Ectodermal cell (in vitro differentiated cells): Measurements from ENCODE around the gene SH2B2.

Experiments used
- H3K27ac ChIP-seq: 2 replicates; pipeline ENCODE4 v1.7.0; 2013; ENCODE audit warnings: mild to moderate bottlenecking, low read depth, low read length; ENCODE audit not compliant: insufficient read depth, poor library complexity, severe bottlenecking
- H3K27me3 ChIP-seq: 2 replicates; pipeline ENCODE4 v1.7.0; 2013; ENCODE audit warnings: mild to moderate bottlenecking, low read length; ENCODE audit not compliant: insufficient read depth, control insufficient read depth, poor library complexity, severe bottlenecking
- H3K36me3 ChIP-seq: one replicate; pipeline ENCODE4 v1.7.0; 2013; ENCODE audit warnings: low read length; ENCODE audit not compliant: control insufficient read depth, insufficient read depth
- H3K4me1 ChIP-seq: one replicate; pipeline ENCODE4 v1.7.0; 2013; ENCODE audit warnings: low read length; ENCODE audit not compliant: control insufficient read depth, insufficient read depth
- H3K4me3 ChIP-seq: 2 replicates; pipeline ENCODE4 v1.7.0; 2013; ENCODE audit warnings: low read depth, low read length, control low read depth; ENCODE audit not compliant: insufficient read depth
- H3K9me3 ChIP-seq: 2 replicates; pipeline ENCODE4 v1.7.0; 2013; ENCODE audit warnings: mild to moderate bottlenecking, low read length, moderate library complexity; ENCODE audit not compliant: control insufficient read depth
- WGBS, 2 experiments: methylation state at CpG; one replicate each; pipeline ENCODE4 v1.1.7; 2013; ENCODE audit warnings: missing lambda C conversion rate in 2 of 2; 5-methylcytosine and 5-hydroxymethylcytosine counted together

The SH2B2 gene

DNA sequence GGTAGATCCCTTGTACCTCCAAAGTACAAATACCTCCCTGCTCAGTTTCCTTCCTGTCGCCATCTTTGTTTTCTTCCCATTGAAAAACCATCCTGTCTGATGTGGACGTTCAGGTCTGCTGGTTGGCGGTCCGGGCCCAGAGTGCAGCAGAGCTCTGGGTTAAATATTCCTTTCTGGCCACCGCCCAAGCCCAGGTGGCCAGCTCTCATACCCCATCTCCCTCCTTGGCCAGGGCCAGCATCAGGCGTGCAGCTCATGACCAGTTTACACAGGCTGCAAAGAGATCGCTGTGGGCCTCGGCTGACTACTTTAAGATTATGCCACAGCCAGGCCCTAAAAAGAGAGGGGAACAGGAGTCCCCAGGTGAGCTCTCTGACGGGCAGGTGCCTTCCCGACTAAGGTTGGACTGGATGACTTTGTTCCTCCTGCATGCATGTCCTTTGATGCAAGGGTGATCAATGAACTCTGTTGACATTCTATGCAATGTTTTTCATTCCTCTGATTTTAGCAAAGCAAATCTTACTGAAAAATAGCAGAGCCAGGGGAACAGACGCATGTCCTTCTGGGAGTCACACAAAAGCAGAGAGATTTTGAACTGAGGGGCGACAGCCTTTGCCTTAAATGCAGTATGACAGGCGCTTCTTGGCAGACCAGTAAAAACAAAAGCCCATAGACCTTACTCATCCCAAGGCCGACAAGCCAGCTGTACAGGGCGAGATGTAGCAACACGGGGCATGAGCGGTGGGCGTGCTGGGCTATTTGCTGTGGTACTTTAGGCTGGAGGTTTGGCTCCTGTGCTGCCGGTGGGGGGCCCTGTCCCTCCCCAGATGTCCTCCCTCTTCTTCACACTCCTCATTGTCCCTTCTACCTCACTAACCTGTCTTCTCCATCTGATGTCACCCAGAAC lies 33.3 kb upstream of the SH2B2 start:
- no peak overlapping the region for H3K27ac ChIP-seq
- no peaks in the 10 kb centered on the region for H3K36me3 ChIP-seq
- H3K27me3 ChIP-seq, result no peaks in the 10 kb centered on the region
- WGBS, 2 experiments, result 93 to 97% methylated on average over 19 of the region's 19 CpGs
- H3K4me1 ChIP-seq, result peaks cover 22% of the 10 kb centered on the region
- no peaks in the 10 kb centered on the region for H3K9me3 ChIP-seq
- no peak overlapping the region for H3K4me3 ChIP-seq

GRCh38 chr7:102253973-102254370 lies 32.7 kb upstream of the SH2B2 start:
- H3K27me3 ChIP-seq, result no peaks in the 10 kb centered on the region
- no peaks in the 10 kb centered on the region for H3K9me3 ChIP-seq
- H3K4me1 ChIP-seq, result peaks cover 22% of the 10 kb centered on the region
- no peak overlapping the region for H3K4me3 ChIP-seq
- H3K36me3 ChIP-seq, result no peaks in the 10 kb centered on the region
- WGBS, 2 experiments, result 94 to 95% methylated on average over 13 of the region's 13 CpGs
- no peak overlapping the region for H3K27ac ChIP-seq

DNA sequence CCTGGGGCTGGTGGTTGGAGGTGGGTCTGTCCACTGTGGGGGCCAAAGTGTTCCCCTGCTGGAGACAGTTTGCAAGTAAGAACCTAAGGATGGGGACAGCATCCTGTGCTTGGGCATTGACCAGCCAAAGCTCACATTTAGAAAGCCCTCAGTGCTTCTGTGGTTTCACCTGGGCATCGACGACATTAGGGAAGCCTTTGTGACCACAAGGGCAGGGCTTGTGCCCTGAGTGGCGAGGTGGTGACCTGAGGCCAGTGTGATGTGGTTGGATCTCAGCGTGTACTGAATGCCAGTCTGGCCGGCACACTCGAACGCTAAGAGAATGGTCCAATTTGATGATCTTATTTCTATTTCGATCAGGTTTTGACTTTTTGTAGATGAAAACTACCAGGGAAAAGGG lies 32.1 kb upstream of the SH2B2 start:
- peaks cover 22% of the 10 kb centered on the region for H3K4me1 ChIP-seq
- 90% methylated on average over 8 of the region's 8 CpGs for WGBS, 2 experiments
- H3K36me3 ChIP-seq, result no peaks in the 10 kb centered on the region
- no peak overlapping the region for H3K27ac ChIP-seq
- no peaks in the 10 kb centered on the region for H3K27me3 ChIP-seq
- H3K4me3 ChIP-seq, result no peak overlapping the region
- H3K9me3 ChIP-seq, result no peaks in the 10 kb centered on the region

GRCh38 chr7:102255501-102255900 lies 31.2 kb upstream of the SH2B2 start:
- no peaks in the 10 kb centered on the region for H3K36me3 ChIP-seq
- H3K9me3 ChIP-seq, result no peaks in the 10 kb centered on the region
- no peak overlapping the region for H3K27ac ChIP-seq
- no peak overlapping the region for H3K4me3 ChIP-seq
- WGBS, 2 experiments, result 93 to 94% methylated on average over 5 to 6 of the region's 7 CpGs
- H3K4me1 ChIP-seq, result peaks cover 22% of the 10 kb centered on the region
- no peaks in the 10 kb centered on the region for H3K27me3 ChIP-seq

DNA sequence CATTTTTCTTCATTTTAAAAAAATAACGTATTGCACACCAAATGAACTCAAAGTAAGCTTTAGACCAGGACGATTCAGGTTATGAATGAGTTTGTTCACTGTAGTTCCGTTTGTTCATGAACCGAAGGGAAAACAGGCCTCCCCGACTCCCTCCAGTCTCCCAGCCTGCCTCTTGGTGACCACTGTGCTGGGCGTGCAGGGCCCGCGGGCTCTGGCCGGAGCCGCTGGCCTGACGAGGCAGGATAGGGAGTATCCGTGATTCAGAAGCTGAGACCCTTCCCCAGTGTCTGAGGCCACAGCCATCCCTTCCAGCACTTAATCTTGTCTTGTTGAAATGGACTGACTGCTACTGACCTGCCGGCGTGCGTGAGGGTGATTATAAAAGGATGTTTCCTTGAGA lies 30.8 kb upstream of the SH2B2 start:
- WGBS, 2 experiments, result 94 to 96% methylated on average over 12 to 15 of the region's 15 CpGs
- no peaks in the 10 kb centered on the region for H3K9me3 ChIP-seq
- H3K27me3 ChIP-seq, result no peaks in the 10 kb centered on the region

GRCh38 chr7:102258073-102258748 lies 28.5 kb upstream of the SH2B2 start:
- Histone ChIP-seq H3K36me3 (no peaks in the 10 kb centered on the region), H3K4me1 (peaks cover 1% of the 10 kb centered on the region), H3K9me3 (no peaks in the 10 kb centered on the region), H3K27ac (no peak overlapping the region), H3K4me3 (no peak overlapping the region), H3K27me3 (no peaks in the 10 kb centered on the region)
- 92% methylated on average over 25 of the region's 25 CpGs for WGBS, 2 experiments

More for the DNA sequence above, 30.8 kb upstream of the SH2B2 start:
- peaks cover 22% of the 10 kb centered on the region for H3K4me1 ChIP-seq
- no peak overlapping the region for H3K4me3 ChIP-seq
- H3K36me3 ChIP-seq, result no peaks in the 10 kb centered on the region
- H3K27ac ChIP-seq, result no peak overlapping the region

GRCh38 chr7:102258749-102259107 lies 27.9 kb upstream of the SH2B2 start:
- Histone ChIP-seq H3K27ac (no peak overlapping the region), H3K36me3 (no peaks in the 10 kb centered on the region), H3K9me3 (no peaks in the 10 kb centered on the region), H3K4me1 (no peaks in the 10 kb centered on the region), H3K27me3 (no peaks in the 10 kb centered on the region), H3K4me3 (no peak overlapping the region)
- WGBS, 2 experiments, result 85 to 86% methylated on average over 12 of the region's 12 CpGs

DNA sequence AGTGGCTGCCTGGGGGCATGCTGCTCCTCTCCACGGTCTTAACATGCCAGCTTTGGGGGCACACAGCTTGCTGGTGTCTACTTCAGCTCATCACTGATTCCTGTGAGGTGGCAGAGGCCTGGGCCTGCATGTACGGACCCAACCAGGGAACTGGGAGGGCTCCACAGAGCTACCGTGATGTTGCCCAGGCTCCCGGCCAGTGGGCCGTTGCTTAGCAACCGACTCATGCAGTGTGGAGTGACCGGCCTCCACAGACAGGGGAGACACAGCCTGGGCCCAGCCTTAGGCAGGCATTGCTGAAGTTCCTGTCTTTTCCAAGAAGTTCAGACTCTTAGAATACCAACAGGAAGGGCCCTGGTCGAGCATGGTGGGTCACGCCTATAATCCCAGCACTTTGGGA lies 25.8 kb upstream of the SH2B2 start:
- 72 to 76% methylated on average over 9 of the region's 9 CpGs for WGBS, 2 experiments
- no peak overlapping the region for H3K27ac ChIP-seq
- no peak overlapping the region for H3K4me3 ChIP-seq
- no peaks in the 10 kb centered on the region for H3K36me3 ChIP-seq
- H3K4me1 ChIP-seq, result no peaks in the 10 kb centered on the region
- H3K9me3 ChIP-seq, result no peaks in the 10 kb centered on the region
- H3K27me3 ChIP-seq, result no peaks in the 10 kb centered on the region

GRCh38 chr7:102261451-102261850 lies 25.2 kb upstream of the SH2B2 start:
- no peaks in the 10 kb centered on the region for H3K36me3 ChIP-seq
- H3K27me3 ChIP-seq, result no peaks in the 10 kb centered on the region
- WGBS, 2 experiments, result 91 to 92% methylated on average over 9 of the region's 9 CpGs
- H3K9me3 ChIP-seq, result no peaks in the 10 kb centered on the region
- H3K4me3 ChIP-seq, result no peak overlapping the region
- no peaks in the 10 kb centered on the region for H3K4me1 ChIP-seq
- no peak overlapping the region for H3K27ac ChIP-seq

GRCh38 chr7:102262546-102262945 lies 24.1 kb upstream of the SH2B2 start:
- no peaks in the 10 kb centered on the region for H3K27me3 ChIP-seq
- WGBS, 2 experiments, result 94 to 97% methylated on average over 13 of the region's 13 CpGs
- no peak overlapping the region for H3K27ac ChIP-seq
- no peak overlapping the region for H3K4me3 ChIP-seq
- H3K9me3 ChIP-seq, result no peaks in the 10 kb centered on the region
- no peaks in the 10 kb centered on the region for H3K36me3 ChIP-seq
- no peaks in the 10 kb centered on the region for H3K4me1 ChIP-seq
